OCI-LY7 (cell line): ENCODE data around the gene TLX3.
A peak's percentile ranks its signal among the peaks of the same experiment; 100 is the strongest.

Experiments used
- EZH2phosphoT487 ChIP-seq: fragments of 200-600 bp; sonication (generic); IDR thresholded peaks from 2 replicates; pipeline ENCODE4 v1.6.1; 2018; ENCODE audit warnings: low read depth, borderline replicate concordance, mild to moderate bottlenecking, mixed run types, antibody characterized with exemption, low read length, moderate library complexity, mixed read lengths
- TF ChIP-seq, protein P1 (sequence below): fragments of 200-600 bp; sonication (generic); conservative IDR thresholded peaks from 2 replicates; pipeline ENCODE4 v1.5.1; 2014; ENCODE audit warnings: mild to moderate bottlenecking, antibody characterized with exemption, low read length, moderate library complexity, mixed read lengths

DNA sequence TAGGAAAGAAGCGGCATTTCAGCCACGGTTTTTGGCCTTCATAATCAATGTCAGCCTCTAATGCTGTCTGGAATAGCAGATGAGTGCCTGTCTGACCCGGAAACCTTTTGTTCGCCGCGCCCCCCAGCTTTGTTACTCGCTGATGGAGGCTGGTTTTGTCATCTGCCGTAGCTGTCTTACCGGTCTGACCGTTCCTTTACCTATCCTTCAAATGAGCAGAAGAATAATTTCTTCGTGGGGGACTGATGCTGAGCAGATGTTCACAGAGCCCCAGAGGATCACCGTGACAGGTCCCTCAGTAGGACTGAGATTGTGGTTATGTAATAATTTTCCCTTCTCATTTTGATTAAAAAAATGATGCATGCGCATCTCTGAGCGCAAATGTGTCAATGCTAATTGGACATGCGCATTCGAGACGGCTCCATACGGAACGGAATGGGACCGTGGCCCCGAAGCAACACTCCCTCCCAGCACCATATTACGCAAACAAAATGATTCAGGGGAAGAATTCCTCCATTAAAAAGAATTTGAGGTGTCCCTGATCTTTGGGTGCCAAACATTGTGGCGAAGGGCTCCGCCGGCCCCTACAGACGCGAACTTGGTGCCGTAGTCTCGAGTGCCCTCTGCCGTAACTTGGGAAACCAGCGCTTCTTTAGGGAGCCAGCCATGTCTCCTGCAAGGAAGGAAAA is 27.6 kb downstream of the TLX3 start:
- TF ChIP-seq, protein P1, sequence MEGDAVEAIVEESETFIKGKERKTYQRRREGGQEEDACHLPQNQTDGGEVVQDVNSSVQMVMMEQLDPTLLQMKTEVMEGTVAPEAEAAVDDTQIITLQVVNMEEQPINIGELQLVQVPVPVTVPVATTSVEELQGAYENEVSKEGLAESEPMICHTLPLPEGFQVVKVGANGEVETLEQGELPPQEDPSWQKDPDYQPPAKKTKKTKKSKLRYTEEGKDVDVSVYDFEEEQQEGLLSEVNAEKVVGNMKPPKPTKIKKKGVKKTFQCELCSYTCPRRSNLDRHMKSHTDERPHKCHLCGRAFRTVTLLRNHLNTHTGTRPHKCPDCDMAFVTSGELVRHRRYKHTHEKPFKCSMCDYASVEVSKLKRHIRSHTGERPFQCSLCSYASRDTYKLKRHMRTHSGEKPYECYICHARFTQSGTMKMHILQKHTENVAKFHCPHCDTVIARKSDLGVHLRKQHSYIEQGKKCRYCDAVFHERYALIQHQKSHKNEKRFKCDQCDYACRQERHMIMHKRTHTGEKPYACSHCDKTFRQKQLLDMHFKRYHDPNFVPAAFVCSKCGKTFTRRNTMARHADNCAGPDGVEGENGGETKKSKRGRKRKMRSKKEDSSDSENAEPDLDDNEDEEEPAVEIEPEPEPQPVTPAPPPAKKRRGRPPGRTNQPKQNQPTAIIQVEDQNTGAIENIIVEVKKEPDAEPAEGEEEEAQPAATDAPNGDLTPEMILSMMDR, result peak; percentile 38; the same call in 1 of the 2 replicates
- TF ChIP-seq EZH2phosphoT487, result no peak
